NT2/D1 (cell line): ENCODE results near the gene DNAJC4.
A peak's percentile ranks its signal among the peaks of the same experiment; 100 is the strongest.
"Not testable (repeated sequence)": the region's sequence is repeated elsewhere in the genome, so short reads cannot be mapped to it uniquely, and the experiment has no call there.

Experiments used
- DNase-seq: peaks from one replicate; pipeline ENCODE4 v3.0.0-alpha.2; 2011; ENCODE audit warnings: low read depth, low spot score
- H3K27me3 ChIP-seq: 2 replicates; pipeline ENCODE4 v1.6.0; 2011; ENCODE audit warnings: mild to moderate bottlenecking; ENCODE audit not compliant: insufficient read length, insufficient read depth
- H3K36me3 ChIP-seq: 2 replicates; pipeline ENCODE4 v1.6.1; 2011; ENCODE audit warnings: mild to moderate bottlenecking, low read length, mixed read lengths; ENCODE audit not compliant: insufficient read depth, insufficient read length
- H3K4me1 ChIP-seq: 2 replicates; pipeline ENCODE4 v1.5.1; 2011; ENCODE audit not compliant: insufficient read depth, insufficient read length
- H3K4me3 ChIP-seq: 2 replicates; pipeline ENCODE4 v1.5.1; 2011; ENCODE audit warnings: low read depth; ENCODE audit not compliant: insufficient read length
- H3K9ac ChIP-seq: 2 replicates; pipeline ENCODE4 v1.6.0; 2011; ENCODE audit warnings: low read depth; ENCODE audit not compliant: insufficient read length
- H3K9me3 ChIP-seq: 2 replicates; pipeline ENCODE4 v1.5.1; 2011; ENCODE audit warnings: mild to moderate bottlenecking, low read length; ENCODE audit not compliant: insufficient read depth
- SUZ12 ChIP-seq: IDR thresholded peaks from 2 replicates; pipeline ENCODE4 v1.6.1; 2011; ENCODE audit not compliant: insufficient read length, insufficient read depth; ENCODE audit errors: extremely low read depth
- YY1 ChIP-seq: IDR thresholded peaks from 2 replicates; pipeline ENCODE4 v1.6.1; 2011; ENCODE audit not compliant: insufficient read length, insufficient read depth
- ZNF274 ChIP-seq: IDR thresholded peaks from 2 replicates; pipeline ENCODE4 v1.6.1; 2011; ENCODE audit warnings: mild to moderate bottlenecking, low read depth, low read length

The DNAJC4 gene

GRCh38 chr11:64241491-64242374 is 11.4 kb downstream of the DNAJC4 start:
- no peak for TF ChIP-seq YY1
- Histone ChIP-seq H3K27me3 (no peaks in the 10 kb centered on the region), H3K9me3 (no peaks in the 10 kb centered on the region), H3K4me3 (peak overlapping the region; percentile 92), H3K9ac (peak overlapping the region; percentile 94), H3K4me1 (peaks cover 25% of the 10 kb centered on the region), H3K36me3 (peaks cover 56% of the 10 kb centered on the region)
- DNase-seq: peak; percentile 99

GRCh38 chr11:64243236-64243854 is 13.0 kb downstream of the DNAJC4 start:
- peaks cover 31% of the 10 kb centered on the region for H3K4me1 ChIP-seq
- H3K4me3 ChIP-seq: no peak overlapping the region
- DNase-seq: no peak
- no peaks in the 10 kb centered on the region for H3K9me3 ChIP-seq
- H3K36me3 ChIP-seq: peaks cover 42% of the 10 kb centered on the region
- no peaks in the 10 kb centered on the region for H3K27me3 ChIP-seq
- no peak for TF ChIP-seq ZNF274
- TF ChIP-seq YY1: no peak
- no peak for TF ChIP-seq SUZ12
- peak overlapping the region; percentile 58 for H3K9ac ChIP-seq

- Histone ChIP-seq H3K4me3 (no peak overlapping the region), H3K9ac (peak overlapping the region; percentile 34), H3K4me1 (peaks cover 38% of the 10 kb centered on the region), H3K36me3 (peaks cover 37% of the 10 kb centered on the region), H3K9me3 (no peaks in the 10 kb centered on the region), H3K27me3 (no peaks in the 10 kb centered on the region)
- no peak for DNase-seq
- TF ChIP-seq SUZ12: no peak
- TF ChIP-seq ZNF274: no peak
- no peak for TF ChIP-seq YY1
Observed at GRCh38 chr11:64244107-64244506, 13.8 kb downstream of the DNAJC4 start.

GRCh38 chr11:64244966-64245365 is 14.6 kb downstream of the DNAJC4 start:
- Histone ChIP-seq H3K4me1 (peaks cover 40% of the 10 kb centered on the region), H3K9me3 (no peaks in the 10 kb centered on the region), H3K27me3 (no peaks in the 10 kb centered on the region), H3K4me3 (peak overlapping the region; percentile 88), H3K36me3 (peaks cover 34% of the 10 kb centered on the region), H3K9ac (peak overlapping the region; percentile 65)
- no peak for TF ChIP-seq SUZ12
- no peak for TF ChIP-seq ZNF274
- TF ChIP-seq YY1: no peak
- no peak for DNase-seq

- H3K4me3 ChIP-seq: peak overlapping the region; percentile 88
- H3K9ac ChIP-seq: peak overlapping the region; percentile 96
- H3K27me3 ChIP-seq: no peaks in the 10 kb centered on the region
- no peak for DNase-seq
- TF ChIP-seq SUZ12 (no peak), ZNF274 (no peak), YY1 (no peak)
- no peaks in the 10 kb centered on the region for H3K9me3 ChIP-seq
- peaks cover 38% of the 10 kb centered on the region for H3K4me1 ChIP-seq
- peaks cover 34% of the 10 kb centered on the region for H3K36me3 ChIP-seq
Observed at GRCh38 chr11:64245401-64245796, 15.1 kb downstream of the DNAJC4 start.

GRCh38 chr11:64245797-64246620 is 15.7 kb downstream of the DNAJC4 start:
- H3K27me3 ChIP-seq: no peaks in the 10 kb centered on the region
- no peak for DNase-seq
- H3K36me3 ChIP-seq: peaks cover 34% of the 10 kb centered on the region
- no peaks in the 10 kb centered on the region for H3K9me3 ChIP-seq
- H3K9ac ChIP-seq: peak overlapping the region; percentile 96
- peak overlapping the region; percentile 88 for H3K4me3 ChIP-seq
- TF ChIP-seq YY1 (no peak), ZNF274 (no peak), SUZ12 (no peak)
- H3K4me1 ChIP-seq: peaks cover 44% of the 10 kb centered on the region

- Histone ChIP-seq H3K4me3 (peak overlapping the region; percentile 88), H3K4me1 (peaks cover 44% of the 10 kb centered on the region), H3K9ac (peak overlapping the region; percentile 96), H3K36me3 (peaks cover 34% of the 10 kb centered on the region)
- not testable (repeated sequence) for DNase-seq, H3K9me3 ChIP-seq, H3K27me3 ChIP-seq
Observed at GRCh38 chr11:64246621-64246870, 16.2 kb downstream of the DNAJC4 start.
